ENCODE results near the gene PYDC1.

GRCh38 chr16:31219154-31219741, 2.3 kb upstream of the PYDC1 start:
- TF ChIP-seq, protein P1, sequence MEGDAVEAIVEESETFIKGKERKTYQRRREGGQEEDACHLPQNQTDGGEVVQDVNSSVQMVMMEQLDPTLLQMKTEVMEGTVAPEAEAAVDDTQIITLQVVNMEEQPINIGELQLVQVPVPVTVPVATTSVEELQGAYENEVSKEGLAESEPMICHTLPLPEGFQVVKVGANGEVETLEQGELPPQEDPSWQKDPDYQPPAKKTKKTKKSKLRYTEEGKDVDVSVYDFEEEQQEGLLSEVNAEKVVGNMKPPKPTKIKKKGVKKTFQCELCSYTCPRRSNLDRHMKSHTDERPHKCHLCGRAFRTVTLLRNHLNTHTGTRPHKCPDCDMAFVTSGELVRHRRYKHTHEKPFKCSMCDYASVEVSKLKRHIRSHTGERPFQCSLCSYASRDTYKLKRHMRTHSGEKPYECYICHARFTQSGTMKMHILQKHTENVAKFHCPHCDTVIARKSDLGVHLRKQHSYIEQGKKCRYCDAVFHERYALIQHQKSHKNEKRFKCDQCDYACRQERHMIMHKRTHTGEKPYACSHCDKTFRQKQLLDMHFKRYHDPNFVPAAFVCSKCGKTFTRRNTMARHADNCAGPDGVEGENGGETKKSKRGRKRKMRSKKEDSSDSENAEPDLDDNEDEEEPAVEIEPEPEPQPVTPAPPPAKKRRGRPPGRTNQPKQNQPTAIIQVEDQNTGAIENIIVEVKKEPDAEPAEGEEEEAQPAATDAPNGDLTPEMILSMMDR (IDR thresholded peaks at IDR 0.05), result no peak
- TF ChIP-seq TCF7 (CRISPR knock-in tag; IDR thresholded peaks at IDR 0.05; ENCODE audit: low read depth) (no peak), FOXK1 (CRISPR knock-in tag; IDR thresholded peaks at IDR 0.05) (no peak), STAT6 (CRISPR knock-in tag; conservative IDR thresholded peaks at IDR 0.05; ENCODE audit: low read depth) (no peak), ZNF219 (CRISPR knock-in tag; IDR thresholded peaks at IDR 0.05; ENCODE audit: borderline replicate concordance) (no peak), NR2C2 (CRISPR knock-in tag; IDR thresholded peaks at IDR 0.05) (no peak), FOXP4 (CRISPR knock-in tag; IDR thresholded peaks at IDR 0.05) (no peak), ELF4 (CRISPR knock-in tag; IDR thresholded peaks at IDR 0.05; ENCODE audit: low read depth) (no peak), KAT7 (CRISPR knock-in tag; IDR thresholded peaks at IDR 0.05; ENCODE audit: borderline replicate concordance) (no peak), GTF2I (CRISPR knock-in tag; conservative IDR thresholded peaks at IDR 0.05) (no peak), NR3C1 (CRISPR knock-in tag; conservative IDR thresholded peaks at IDR 0.05; ENCODE audit: low read depth) (no peak)
- TF ChIP-seq, protein P2, sequence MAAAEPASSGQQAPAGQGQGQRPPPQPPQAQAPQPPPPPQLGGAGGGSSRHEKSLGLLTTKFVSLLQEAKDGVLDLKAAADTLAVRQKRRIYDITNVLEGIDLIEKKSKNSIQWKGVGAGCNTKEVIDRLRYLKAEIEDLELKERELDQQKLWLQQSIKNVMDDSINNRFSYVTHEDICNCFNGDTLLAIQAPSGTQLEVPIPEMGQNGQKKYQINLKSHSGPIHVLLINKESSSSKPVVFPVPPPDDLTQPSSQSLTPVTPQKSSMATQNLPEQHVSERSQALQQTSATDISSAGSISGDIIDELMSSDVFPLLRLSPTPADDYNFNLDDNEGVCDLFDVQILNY (CRISPR knock-in tag; IDR thresholded peaks at IDR 0.05), result no peak
- TF ChIP-seq, protein P3, sequence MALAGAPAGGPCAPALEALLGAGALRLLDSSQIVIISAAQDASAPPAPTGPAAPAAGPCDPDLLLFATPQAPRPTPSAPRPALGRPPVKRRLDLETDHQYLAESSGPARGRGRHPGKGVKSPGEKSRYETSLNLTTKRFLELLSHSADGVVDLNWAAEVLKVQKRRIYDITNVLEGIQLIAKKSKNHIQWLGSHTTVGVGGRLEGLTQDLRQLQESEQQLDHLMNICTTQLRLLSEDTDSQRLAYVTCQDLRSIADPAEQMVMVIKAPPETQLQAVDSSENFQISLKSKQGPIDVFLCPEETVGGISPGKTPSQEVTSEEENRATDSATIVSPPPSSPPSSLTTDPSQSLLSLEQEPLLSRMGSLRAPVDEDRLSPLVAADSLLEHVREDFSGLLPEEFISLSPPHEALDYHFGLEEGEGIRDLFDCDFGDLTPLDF (CRISPR knock-in tag; IDR thresholded peaks at IDR 0.05), result no peak
- TF ChIP-seq, protein P4, sequence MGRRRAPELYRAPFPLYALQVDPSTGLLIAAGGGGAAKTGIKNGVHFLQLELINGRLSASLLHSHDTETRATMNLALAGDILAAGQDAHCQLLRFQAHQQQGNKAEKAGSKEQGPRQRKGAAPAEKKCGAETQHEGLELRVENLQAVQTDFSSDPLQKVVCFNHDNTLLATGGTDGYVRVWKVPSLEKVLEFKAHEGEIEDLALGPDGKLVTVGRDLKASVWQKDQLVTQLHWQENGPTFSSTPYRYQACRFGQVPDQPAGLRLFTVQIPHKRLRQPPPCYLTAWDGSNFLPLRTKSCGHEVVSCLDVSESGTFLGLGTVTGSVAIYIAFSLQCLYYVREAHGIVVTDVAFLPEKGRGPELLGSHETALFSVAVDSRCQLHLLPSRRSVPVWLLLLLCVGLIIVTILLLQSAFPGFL (CRISPR knock-in tag; IDR thresholded peaks at IDR 0.05; ENCODE audit: borderline replicate concordance), result no peak

All from WTC11 (cell line).